ENCODE results near the gene NRAP. TPM values are rescaled to one million over a fixed set of nuclear protein-coding genes. Genes with fewer than 3 reads are reported as not detected.

The NRAP gene
- total RNA-seq (under 1 TPM; 0.05 to 0.08 TPM), polyA plus RNA-seq (under 1 TPM; 0.12 to 0.13 TPM)

- 93% methylated on average over 5 of the region's 5 CpGs for WGBS
Measured at GRCh38 chr10:113663908-113664307, at the start of gene NRAP. NRAP (minus strand) TSS chr10:113664041; CDS start chr10:113663882, 159 bp downstream.

GRCh38 chr10:113713640-113713982 is 49.8 kb upstream of the NRAP start:
- TF ChIP-seq REST (IDR thresholded peaks at IDR 0.05) (no peak), ZBTB33 (IDR thresholded peaks at IDR 0.05) (no peak), HNF4A (conservative IDR thresholded peaks at IDR 0.05) (no peak), FOXA1 (IDR thresholded peaks at IDR 0.05) (no peak), RXRA (IDR thresholded peaks at IDR 0.05) (no peak), EGR1 (IDR thresholded peaks at IDR 0.05; ENCODE audit: low read depth in 2 of 2) (no peak)
- Histone ChIP-seq H3K27me3 (ENCODE audit: control insufficient read depth in 4 of 4, insufficient read depth in 4 of 4, low read length in 3 of 4) (no peaks in the 10 kb centered on the region), H3K9me3 (ENCODE audit: control insufficient read depth in 4 of 4, low read length in 3 of 4) (no peaks in the 10 kb centered on the region), H3K4me1 (ENCODE audit: control insufficient read depth in 4 of 4, insufficient read depth in 4 of 4, low read length in 3 of 4) (no peaks in the 10 kb centered on the region), H3K27ac (ENCODE audit: low read depth in 1 of 2, low read length in 2 of 2) (no peak overlapping the region), H3K4me3 (ENCODE audit: low read depth in 1 of 3, low read length in 3 of 3) (no peak overlapping the region), H3K36me3 (ENCODE audit: control insufficient read depth in 4 of 4, insufficient read depth in 3 of 4, low read depth in 1 of 4, low read length in 3 of 4) (peaks cover 0 to 13% (median 5%) of the 10 kb centered on the region in 4 donors), H3K9ac (ENCODE audit: low read depth in 1 of 2, low read length in 2 of 2) (no peak overlapping the region)
- no peak for DNase-seq (ENCODE audit: low spot score)
- 84% methylated on average over 2 of the region's 2 CpGs for WGBS

More at GRCh38 chr10:113663908-113664307, at the start of gene NRAP:
- Histone ChIP-seq H3K27me3 (ENCODE audit: control insufficient read depth in 4 of 4, insufficient read depth in 4 of 4, low read length in 3 of 4) (no peaks in the 10 kb centered on the region), H3K27ac (ENCODE audit: low read depth in 1 of 2, low read length in 2 of 2) (no peak within 1 kb of the TSS), H3K4me1 (ENCODE audit: control insufficient read depth in 4 of 4, insufficient read depth in 4 of 4, low read length in 3 of 4) (no peaks in the 10 kb centered on the region), H3K4me3 (ENCODE audit: low read depth in 1 of 3, low read length in 3 of 3) (no peak within 1 kb of the TSS), H3K36me3 (ENCODE audit: control insufficient read depth in 4 of 4, insufficient read depth in 3 of 4, low read depth in 1 of 4, low read length in 3 of 4) (no peaks in the 10 kb centered on the region), H3K9me3 (ENCODE audit: control insufficient read depth in 4 of 4, low read length in 3 of 4) (no peaks in the 10 kb centered on the region), H3K9ac (ENCODE audit: low read depth in 1 of 2, low read length in 2 of 2) (no peak within 1 kb of the TSS)
- DNase-seq (ENCODE audit: low spot score), result no peak
- no peak for TF ChIP-seq ZBTB33 (IDR thresholded peaks at IDR 0.05)
- no peak for TF ChIP-seq GABPA (IDR thresholded peaks at IDR 0.05 in 1 of 2, conservative IDR thresholded peaks at IDR 0.05 in 1 of 2)
- no peak for TF ChIP-seq MAX (IDR thresholded peaks at IDR 0.05)

All from liver (tissue), 9 donors.